HUDEP-2 (cell line): ENCODE data around the gene FZD4.
"Not testable (repeated sequence)": the region's sequence is repeated elsewhere in the genome, so short reads cannot be mapped to it uniquely, and the experiment has no call there.

ENCODE experiments used
- DNase-seq, 76 experiments: peaks; one replicate each; lab custom pipeline; 2025; ENCODE audit not compliant: unreplicated experiment in 76 of 76; lab: John Stamatoyannopoulos, UW

FZD4 gene

DNA sequence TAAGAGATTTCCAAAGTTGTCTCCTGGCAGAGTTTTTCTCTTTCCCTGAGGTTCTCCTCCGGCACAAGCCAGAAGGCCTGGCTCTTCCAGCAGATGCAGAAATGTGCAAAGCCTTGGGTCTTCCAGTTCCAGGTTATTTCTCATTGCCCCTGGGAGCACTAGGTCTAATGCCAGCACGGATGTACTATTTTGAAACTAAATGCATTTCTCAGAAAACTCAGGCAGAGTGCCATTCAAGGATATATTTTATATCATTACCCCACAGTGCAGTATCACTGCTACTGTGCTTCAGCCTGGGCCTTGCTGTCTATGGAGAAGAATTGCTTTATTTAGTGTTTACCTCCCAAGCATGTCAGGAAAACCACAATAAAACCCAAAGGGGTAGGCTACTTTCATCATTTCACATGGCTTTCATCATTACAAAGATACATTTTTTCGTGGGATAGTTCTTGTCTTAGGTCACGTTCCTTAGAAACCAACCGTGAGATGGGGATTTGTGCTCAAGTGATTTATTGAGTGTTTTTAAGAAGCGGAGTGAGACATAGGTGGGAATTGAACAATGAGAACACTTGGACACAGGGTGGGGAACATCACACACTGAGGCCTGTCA is 22.4 kb upstream of the FZD4 start:
- DNase-seq: no peak

DNA sequence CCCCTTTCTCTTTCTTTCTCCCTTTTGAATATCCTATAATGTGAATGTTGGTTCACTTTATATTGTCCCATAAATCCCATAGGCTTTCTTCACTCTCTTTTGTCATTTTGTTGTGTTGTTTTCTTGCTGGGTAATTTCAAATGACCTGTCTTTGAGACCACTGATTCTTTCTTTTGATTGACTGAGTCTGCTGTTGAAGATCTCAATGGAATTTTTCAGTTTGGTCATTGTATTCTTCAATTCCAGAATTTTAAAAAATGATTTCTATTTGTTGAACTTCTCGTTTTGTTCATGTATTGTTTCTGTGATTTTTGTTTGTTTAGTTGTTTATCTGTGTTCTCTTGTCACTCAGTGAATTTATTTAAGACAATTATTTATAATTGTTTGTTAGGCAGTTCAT is 17.5 kb upstream of the FZD4 start:
- no peak for DNase-seq

GRCh38 chr11:86969258-86969657 is 14.1 kb upstream of the FZD4 start:
- DNase-seq: no peak

GRCh38 chr11:86967601-86968000 is 12.4 kb upstream of the FZD4 start:
- not testable (repeated sequence) for DNase-seq

DNA sequence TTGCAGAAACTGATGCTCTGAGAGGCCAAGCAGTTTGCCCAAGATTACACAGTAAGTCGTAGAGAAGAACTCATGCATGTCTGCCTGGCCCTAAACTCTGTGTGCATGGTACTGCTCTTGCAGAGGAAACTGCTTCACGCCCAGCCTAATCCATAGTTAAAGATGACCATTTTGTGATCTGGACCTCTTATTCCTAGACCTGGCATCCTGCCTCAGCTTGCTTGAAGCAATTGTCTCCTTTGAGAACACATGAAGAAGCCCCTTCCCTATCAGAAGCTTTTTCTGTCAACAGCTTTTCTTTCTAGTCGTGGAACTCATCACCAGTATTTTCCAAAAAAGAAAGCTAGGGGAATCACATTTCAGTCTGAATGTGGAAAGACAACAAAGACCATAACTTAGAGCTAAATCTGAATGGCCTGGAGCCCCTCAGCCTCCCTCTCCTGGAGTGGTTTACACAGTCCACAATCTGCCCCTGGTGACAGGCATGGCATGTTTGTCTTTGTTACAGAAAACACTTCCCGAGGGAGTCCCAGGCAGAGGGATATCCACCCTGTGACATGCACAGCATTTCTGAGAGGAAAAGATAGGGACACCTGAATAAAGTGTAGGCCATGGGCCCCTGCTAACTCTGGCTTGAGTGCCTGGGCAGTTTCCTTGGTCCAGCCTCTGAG is 2.9 kb upstream of the FZD4 start:
- DNase-seq: no peak

DNA sequence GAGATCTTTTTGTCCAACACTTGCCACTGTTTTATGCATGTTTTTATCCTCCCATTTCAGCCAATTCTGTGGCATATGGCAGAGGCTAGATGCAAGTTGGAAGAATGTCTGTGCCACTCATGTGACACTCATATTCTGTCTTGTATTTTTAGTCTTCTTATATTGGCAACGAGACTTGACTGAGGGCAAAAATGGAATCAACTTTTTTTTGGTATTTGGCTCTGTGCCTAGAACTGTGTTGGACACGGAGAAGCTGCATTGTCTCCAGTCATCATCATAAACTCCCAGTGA is 1.7 kb upstream of the FZD4 start:
- no peak for DNase-seq

DNA sequence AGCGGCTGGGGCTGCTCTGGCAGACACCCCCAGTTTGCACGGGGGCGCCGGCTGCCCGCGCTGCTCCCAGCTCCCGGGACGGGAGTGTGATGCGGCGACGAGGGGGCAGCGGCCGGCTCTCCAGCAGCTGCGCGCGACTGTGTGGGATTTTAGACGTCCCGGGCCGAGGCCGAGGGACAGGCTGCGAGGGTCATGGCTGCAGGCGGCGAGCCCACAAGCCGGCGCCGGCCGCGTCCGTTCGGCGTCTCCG is 159 bp downstream of the FZD4 start:
- no peak for DNase-seq

DNA sequence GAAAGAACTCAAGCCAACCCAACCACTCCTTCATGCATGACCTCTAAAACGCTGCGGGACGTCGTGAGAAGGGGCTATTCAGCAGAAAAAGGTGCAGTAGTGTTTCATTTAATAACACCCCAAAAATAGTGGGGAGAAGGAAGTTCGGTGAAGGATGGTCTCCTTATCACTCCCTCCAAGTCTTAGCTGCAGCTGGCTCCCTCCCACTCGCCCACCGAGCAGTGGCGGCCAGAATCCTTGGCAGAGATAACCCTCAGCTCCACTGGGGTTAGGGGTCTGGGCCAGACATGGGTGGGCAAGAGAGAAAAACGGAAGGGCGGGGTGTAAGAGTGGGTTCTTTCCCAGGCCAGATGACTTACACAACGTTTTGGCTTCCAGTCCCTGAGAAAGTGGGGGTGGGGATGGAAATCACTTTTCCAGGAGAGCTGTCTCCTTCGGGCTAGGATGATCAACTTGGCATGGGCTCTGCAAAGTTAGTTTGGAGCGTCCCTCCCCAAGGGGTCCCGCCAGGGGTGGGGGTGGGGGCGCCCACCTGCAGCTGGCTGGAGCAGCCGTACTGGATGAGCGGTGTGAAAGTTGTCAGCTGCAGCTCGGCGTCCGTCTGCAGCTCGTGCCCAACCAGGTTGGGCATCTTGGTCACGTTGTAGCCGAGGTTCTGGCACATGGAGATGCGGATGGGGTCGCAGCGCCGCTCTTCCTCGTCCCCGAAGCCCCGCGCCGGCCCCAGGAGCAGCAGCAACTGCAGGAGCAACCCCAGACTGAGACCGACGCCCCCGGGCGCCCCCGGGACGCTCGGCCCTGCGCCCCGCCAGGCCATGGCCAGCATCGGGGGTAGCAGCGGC is 705 bp downstream of the FZD4 start:
- DNase-seq: peak in 1 of 76 experiments; percentile 14

DNA sequence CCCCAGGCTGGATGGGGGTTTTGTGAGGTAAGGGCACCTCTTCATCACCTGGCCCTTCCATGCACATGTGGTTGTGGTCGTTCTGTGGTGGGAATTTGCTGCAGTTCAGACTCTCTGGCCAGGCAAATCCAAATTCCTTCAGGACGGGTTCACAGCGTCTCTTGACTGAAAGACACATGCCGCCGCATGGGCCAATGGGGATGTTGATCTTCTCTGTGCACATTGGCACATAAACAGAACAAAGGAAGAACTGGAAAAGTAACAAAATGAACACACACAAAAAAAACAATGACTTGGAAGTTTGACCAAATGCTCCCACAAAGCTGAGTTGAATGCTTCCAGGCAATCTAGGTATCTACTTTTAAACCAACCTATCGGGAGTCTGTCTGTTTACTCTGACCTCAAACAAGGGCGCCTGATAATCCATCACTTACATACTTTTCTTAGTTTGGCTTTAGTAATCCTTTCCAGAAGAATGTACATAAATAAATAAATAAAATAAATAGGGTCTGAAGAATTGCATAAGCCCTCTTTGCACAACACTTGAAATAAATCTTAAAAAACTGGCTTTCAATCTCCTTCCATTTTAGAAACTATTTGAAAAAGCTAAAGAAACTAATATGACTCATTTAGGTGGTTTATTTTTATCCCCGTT is 2.8 kb downstream of the FZD4 start:
- no peak for DNase-seq

DNA sequence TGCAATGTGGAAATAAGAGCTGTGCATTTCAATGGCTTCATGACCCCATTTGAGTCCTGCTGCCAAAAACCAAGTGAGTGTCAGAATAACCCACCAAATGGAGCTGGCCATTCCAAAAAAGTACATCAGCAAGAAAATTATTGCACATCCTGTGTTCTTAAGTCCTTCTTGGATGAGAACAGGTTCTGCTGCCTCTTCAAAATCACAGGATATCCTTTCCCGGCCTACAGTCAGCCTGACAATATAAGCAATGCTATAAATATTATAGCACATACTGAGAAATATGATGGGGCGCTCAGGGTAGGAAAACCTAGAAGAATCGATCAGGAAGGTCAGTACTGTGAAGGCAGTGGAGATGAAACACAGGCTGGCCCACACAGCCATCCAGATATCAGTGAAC is 3.5 kb downstream of the FZD4 start:
- DNase-seq: no peak

- no peak for DNase-seq
Measured at GRCh38 chr11:86950661-86950995, 4.6 kb downstream of the FZD4 start.

DNA sequence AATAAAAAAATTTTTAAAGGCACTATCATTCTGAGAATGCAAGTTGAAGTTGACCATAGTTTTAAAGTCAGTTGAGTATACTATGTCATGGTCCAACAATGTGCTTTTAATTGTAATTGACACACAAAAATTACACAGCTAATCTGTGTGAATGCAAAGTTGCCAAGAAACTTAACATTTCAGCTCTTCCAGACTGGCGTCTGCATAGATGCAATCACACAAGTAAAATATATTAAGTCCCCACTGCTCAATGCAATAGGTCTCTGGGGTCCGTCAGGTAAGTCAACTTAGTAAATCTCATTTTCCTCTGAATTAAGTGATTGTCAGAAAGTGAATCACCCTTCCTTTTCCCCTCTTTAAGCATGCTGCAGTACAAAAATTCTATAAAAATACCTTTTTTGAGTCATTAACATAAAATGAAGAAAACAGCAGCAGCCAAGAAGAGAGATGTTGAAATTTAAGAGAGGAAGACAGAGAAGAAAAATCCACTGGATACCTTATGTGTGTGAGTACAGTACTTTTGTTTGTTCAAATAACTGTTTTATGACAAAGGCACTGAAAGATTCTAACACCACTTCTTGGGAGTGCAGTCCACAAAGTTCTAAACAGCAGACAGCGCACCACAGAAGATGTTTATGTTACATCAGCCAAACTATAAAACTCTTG is 5.1 kb downstream of the FZD4 start:
- DNase-seq: no peak

GRCh38 chr11:86948733-86949132 is 6.5 kb downstream of the FZD4 start:
- no peak for DNase-seq

DNA sequence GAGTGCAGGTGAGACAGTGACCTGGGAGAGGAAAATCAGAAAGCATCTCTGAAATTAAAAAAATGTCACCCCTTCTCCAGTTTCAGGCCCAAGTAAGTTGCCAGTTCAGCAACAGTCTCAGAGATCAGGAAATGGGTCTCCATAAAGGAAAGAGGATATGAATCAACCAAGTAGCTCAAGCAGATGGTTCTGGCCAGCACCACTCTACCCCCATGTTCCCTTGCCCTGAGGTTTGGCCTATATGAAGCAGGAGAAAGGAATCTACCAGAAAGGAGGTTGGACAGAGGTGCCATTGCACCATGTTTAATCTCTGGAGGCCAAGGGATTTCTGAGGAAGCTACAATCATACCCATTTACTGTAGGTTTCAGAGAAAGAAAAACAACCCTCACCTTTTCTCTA is 7.7 kb downstream of the FZD4 start:
- DNase-seq: no peak

DNA sequence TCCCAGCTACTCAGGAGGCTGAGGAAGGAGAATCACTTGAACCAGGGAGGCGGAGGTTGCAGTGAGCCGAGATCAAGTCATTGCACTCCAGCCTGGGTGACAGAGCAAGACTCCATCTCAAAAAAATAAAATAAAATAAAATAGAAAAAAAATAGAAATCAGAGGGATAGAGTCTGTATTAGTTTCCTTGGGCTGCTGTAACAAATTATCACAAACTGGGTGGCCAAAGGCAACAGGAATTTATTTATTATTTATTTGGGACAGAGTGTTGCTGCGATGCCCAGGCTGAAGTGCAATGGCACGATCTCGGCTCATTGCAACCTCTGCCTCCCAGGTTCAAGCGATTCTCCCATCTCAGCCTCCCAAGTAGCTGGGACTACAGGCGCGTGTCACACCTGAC is 11.7 kb downstream of the FZD4 start:
- DNase-seq: not testable (repeated sequence)

DNA sequence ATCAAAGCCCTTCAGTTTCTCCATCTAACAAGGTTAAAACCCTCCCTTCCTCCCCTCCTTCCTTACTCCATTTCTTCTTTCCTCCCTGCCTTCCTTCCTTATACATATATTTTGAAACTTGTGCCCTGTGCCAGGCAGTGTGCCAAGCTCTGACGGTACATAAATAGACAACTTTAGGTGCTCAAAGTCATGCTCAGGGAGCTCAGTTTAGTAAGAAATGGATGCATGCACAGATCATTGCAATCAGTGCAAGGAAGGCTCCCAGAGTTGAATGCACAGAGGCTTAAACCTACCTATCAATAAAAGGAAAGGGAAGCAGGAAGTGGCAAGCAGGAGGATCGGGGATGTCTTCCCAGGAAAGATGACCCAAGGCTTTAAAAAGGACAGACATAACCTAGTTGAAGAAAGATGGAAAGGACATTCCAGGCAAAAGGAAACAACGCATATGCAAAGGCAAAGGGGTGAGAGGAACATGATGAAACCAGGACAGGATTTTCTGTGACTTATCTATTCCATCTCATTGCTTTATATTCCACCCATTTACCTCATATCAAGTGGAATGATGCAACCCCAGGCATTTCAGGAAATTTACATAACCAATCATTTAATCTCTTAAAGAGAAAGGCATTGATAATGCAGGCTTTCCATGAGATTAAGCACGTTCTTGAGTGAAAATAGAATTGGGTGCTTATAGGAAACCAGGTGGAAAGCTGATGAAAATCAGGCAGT is 13.2 kb downstream of the FZD4 start:
- DNase-seq: no peak

- no peak for DNase-seq
Measured at GRCh38 chr11:86941077-86941870, 13.9 kb downstream of the FZD4 start.

- no peak for DNase-seq
Measured at GRCh38 chr11:86940122-86940777, 14.9 kb downstream of the FZD4 start.
